Uterus (tissue), 4 donors: ENCODE measurements around the gene TNS4. TPM values are rescaled to one million over a fixed set of nuclear protein-coding genes. Genes with fewer than 3 reads are reported as not detected.
A peak's percentile ranks its signal among the peaks of the same experiment; 100 is the strongest.
"Not testable (repeated sequence)": the region's sequence is repeated elsewhere in the genome, so short reads cannot be mapped to it uniquely, and the experiment has no call there.

ENCODE experiments used
- DNase-seq, 2 donors: peaks; one replicate each; pipeline ENCODE4 v3.0.0-alpha.2; 2019 to 2020
- H3K27ac ChIP-seq, 2 donors: fragments of 200-600 bp; sonication (generic); 1 replicate in 1 of 2; 2 replicates in 1 of 2; pipeline ENCODE4 v1.5.1; 2016 to 2018
- H3K27me3 ChIP-seq, 2 donors: fragments of 200-600 bp; sonication (generic); one replicate each; pipeline ENCODE4 v1.5.1; 2018 to 2019; ENCODE audit warnings: control low read depth in 1 of 2
- H3K36me3 ChIP-seq, 2 donors: fragments of 200-600 bp; sonication (generic); one replicate each; pipeline ENCODE4 v1.5.1; 2019; ENCODE audit warnings: control low read depth in 1 of 2
- H3K4me1 ChIP-seq, 2 donors: fragments of 200-600 bp; sonication (generic); one replicate each; pipeline ENCODE4 v1.5.1; 2018 to 2019; ENCODE audit warnings: control low read depth in 1 of 2
- H3K4me3 ChIP-seq, 2 donors: fragments of 200-600 bp; sonication (generic); 1 replicate in 1 of 2; 2 replicates in 1 of 2; pipeline ENCODE4 v1.5.1; 2018 to 2019; ENCODE audit warnings: mild to moderate bottlenecking in 1 of 2
- H3K9me3 ChIP-seq, 2 donors: fragments of 200-600 bp; sonication (generic); one replicate each; pipeline ENCODE4 v1.5.1; 2019; ENCODE audit warnings: control low read depth in 1 of 2
- CTCF ChIP-seq, 4 experiments: fragments of 200-600 bp in 2 of 4; fragments of 450-650 bp in 2 of 4; sonication (generic) in 2 of 4; IDR thresholded peaks; one replicate each; pipeline ENCODE4 v1.5.1; 2016 to 2019; ENCODE audit warnings: antibody characterized with exemption in 4 of 4, mild to moderate bottlenecking in 2 of 4, moderate library complexity in 1 of 4
- POLR2A ChIP-seq, 2 donors: fragments of 450-650 bp; IDR thresholded peaks; one replicate each; pipeline ENCODE4 v1.6.1; 2016; ENCODE audit warnings: antibody characterized with exemption in 2 of 2, mild to moderate bottlenecking in 1 of 2, moderate library complexity in 1 of 2
- intact Hi-C: fragments of 100-400 bp; cut with DNase I; formaldehyde crosslinking; loops from one replicate; pipeline ENCODE4 v1.15.1; 2023; ENCODE audit warnings: low total_unique reads
- total RNA-seq, 4 donors: library from RNA; depleted of rRNA in 3 of 4; stranded (reverse); fragments of >200 nt in 3 of 4; gene quantifications; one replicate each; pipeline versions ENCODE4 v1.1.0 to v1.2.4, GENCODE V29; 2014 to 2023
- donor health status: DM: yes; HTN: yes; CAD: no.

The TNS4 gene
- total RNA-seq, 4 donors from 2014 or later = 0.09 to 2.6 (median 0.28) TPM; not detected in 1

- no peak for DNase-seq
- intact Hi-C loops = no loop called here
- Histone ChIP-seq H3K27me3 (no peaks in the 10 kb centered on the region), H3K36me3 (no peaks in the 10 kb centered on the region), H3K9me3 (no peaks in the 10 kb centered on the region), H3K27ac (peak overlapping the region; percentile 85 to 87), H3K4me3 (no peak overlapping the region), H3K4me1 (peaks cover 20 to 29% of the 10 kb centered on the region in 2 donors)
- TF ChIP-seq POLR2A (IDR thresholded peaks at IDR 0.05) (no peak), CTCF (IDR thresholded peaks at IDR 0.05) (no peak)
Measured at GRCh38 chr17:40547785-40548478, 46.5 kb upstream of the TNS4 start.

GRCh38 chr17:40547079-40547784, 45.8 kb upstream of the TNS4 start:
- no peak overlapping the region for H3K4me3 ChIP-seq
- H3K27me3 ChIP-seq = no peaks in the 10 kb centered on the region
- no peaks in the 10 kb centered on the region for H3K9me3 ChIP-seq
- peaks cover 21 to 31% of the 10 kb centered on the region in 2 donors for H3K4me1 ChIP-seq
- H3K27ac ChIP-seq = peak overlapping the region; percentile 85 to 87
- TF ChIP-seq CTCF (IDR thresholded peaks at IDR 0.05) (no peak), POLR2A (IDR thresholded peaks at IDR 0.05) (no peak)
- peak; percentile 14 to 22 for DNase-seq
- no peaks in the 10 kb centered on the region for H3K36me3 ChIP-seq
- intact Hi-C loops = no loop called here

DNA sequence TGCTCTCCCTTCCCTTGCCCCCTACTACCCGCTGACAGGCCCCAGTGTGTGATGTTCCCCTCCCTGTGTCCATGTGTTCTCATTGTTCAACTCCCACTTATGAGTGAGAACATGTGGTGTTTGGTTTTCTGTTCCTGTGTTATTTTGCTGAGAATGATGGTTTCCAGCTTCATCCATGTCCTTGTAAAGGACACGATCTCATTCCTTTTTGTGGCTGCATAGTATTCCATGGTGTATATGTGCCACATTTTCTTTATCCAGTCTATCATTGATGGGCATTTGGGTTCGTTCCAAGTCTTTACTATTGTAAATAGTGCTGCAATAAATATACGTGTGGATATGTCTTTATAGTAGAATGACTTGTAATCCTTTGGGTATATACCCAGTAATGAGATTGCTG, 45.1 kb upstream of the TNS4 start:
- peaks cover 28 to 32% of the 10 kb centered on the region in 2 donors for H3K4me1 ChIP-seq
- H3K9me3 ChIP-seq, DNase-seq, intact Hi-C loops, H3K27me3 ChIP-seq, H3K4me3 ChIP-seq, H3K36me3 ChIP-seq, H3K27ac ChIP-seq: not testable (repeated sequence)

GRCh38 chr17:40545660-40546059, 44.2 kb upstream of the TNS4 start:
- Histone ChIP-seq H3K9me3 (no peaks in the 10 kb centered on the region), H3K27ac (no peak overlapping the region), H3K36me3 (no peaks in the 10 kb centered on the region), H3K4me1 (peaks cover 31 to 35% of the 10 kb centered on the region in 2 donors), H3K27me3 (no peaks in the 10 kb centered on the region), H3K4me3 (no peak overlapping the region)
- DNase-seq = peak; percentile 12 to 16
- intact Hi-C loops = no loop called here
- no peak for TF ChIP-seq CTCF (IDR thresholded peaks at IDR 0.05)

GRCh38 chr17:40542558-40543411, 41.4 kb upstream of the TNS4 start:
- Histone ChIP-seq H3K27ac (peak overlapping the region; percentile 93 to 98), H3K27me3 (no peaks in the 10 kb centered on the region), H3K36me3 (no peaks in the 10 kb centered on the region), H3K4me3 (no peak overlapping the region), H3K4me1 (peaks cover 22 to 25% of the 10 kb centered on the region in 2 donors), H3K9me3 (no peaks in the 10 kb centered on the region)
- TF ChIP-seq POLR2A (IDR thresholded peaks at IDR 0.05) (peak in 1 of 2 donors; percentile 9), CTCF (IDR thresholded peaks at IDR 0.05) (no peak)
- intact Hi-C loops = no loop called here
- DNase-seq = peak; percentile 93 to 97
